Testis (tissue), 3 donors: Measurements from ENCODE around the gene WDR87. TPM values are rescaled to one million over a fixed set of nuclear protein-coding genes. Genes with fewer than 3 reads are reported as not detected.

Experiments used
- DNase-seq: peaks from one replicate; pipeline ENCODE4 v3.0.0-alpha.2; 2019
- H3K27ac ChIP-seq, 2 donors: fragments of 200-600 bp; sonication (generic); one replicate each; pipeline ENCODE4 v1.5.1; 2019
- H3K27me3 ChIP-seq: fragments of 200-600 bp; sonication (generic); one replicate; pipeline ENCODE4 v1.5.1; 2019
- H3K36me3 ChIP-seq: fragments of 200-600 bp; sonication (generic); one replicate; pipeline ENCODE4 v1.5.1; 2017; ENCODE audit warnings: low read depth; ENCODE audit errors: missing control alignments
- H3K4me1 ChIP-seq: fragments of 200-600 bp; sonication (generic); one replicate; pipeline ENCODE4 v1.5.1; 2019
- H3K4me3 ChIP-seq, 2 donors: fragments of 200-600 bp; sonication (generic); one replicate each; pipeline ENCODE4 v1.5.1; 2017 to 2019
- H3K9me3 ChIP-seq: fragments of 200-600 bp; sonication (generic); one replicate; pipeline ENCODE4 v1.5.1; 2017
- POLR2A ChIP-seq: fragments of 450-650 bp; IDR thresholded peaks from one replicate; pipeline ENCODE4 v1.6.1; 2017; ENCODE audit warnings: antibody characterized with exemption, mild to moderate bottlenecking, moderate library complexity
- WGBS, 2 donors: methylation state at CpG; one replicate each; pipeline ENCODE4 v1.1.5; 2018; 5-methylcytosine and 5-hydroxymethylcytosine counted together
- intact Hi-C: fragments of 100-400 bp; cut with DNase I; formaldehyde crosslinking; loops from one replicate; pipeline ENCODE4 v1.15.1; 2023; ENCODE audit warnings: low total_unique reads
- polyA plus RNA-seq: library from polyadenylated mRNA; stranded (reverse); fragments of 350-450 nt; fragmentation: Illumina TruSeq; extraction: RNeasy Lipid Tissue Mini Kit (QIAGEN cat#74804); gene quantifications from one replicate; pipeline ENCODE4 v1.2.3, GENCODE V29; 2014; ENCODE audit warnings: low read depth, low replicate concordance; ENCODE audit not compliant: insufficient read depth
- total RNA-seq, 2 donors: library from RNA; depleted of rRNA; stranded (reverse); fragments of >200 nt; gene quantifications; one replicate each; pipeline ENCODE4 v1.2.3, GENCODE V29; 2016
- TF ChIP-seq, protein P1 (sequence below), 3 experiments: fragments of 450-650 bp in 2 of 3; fragments of 200-600 bp in 1 of 3; sonication (generic) in 1 of 3; IDR thresholded peaks; one replicate each; pipeline ENCODE4 v1.5.1; 2016 to 2019; ENCODE audit warnings: antibody characterized with exemption in 3 of 3, mild to moderate bottlenecking in 2 of 3, moderate library complexity in 1 of 3

WDR87 gene
- total and polyA plus RNA-seq, 3 donors from 2014 or later: 12.1 to 22.0 (median 15.3) TPM

DNA sequence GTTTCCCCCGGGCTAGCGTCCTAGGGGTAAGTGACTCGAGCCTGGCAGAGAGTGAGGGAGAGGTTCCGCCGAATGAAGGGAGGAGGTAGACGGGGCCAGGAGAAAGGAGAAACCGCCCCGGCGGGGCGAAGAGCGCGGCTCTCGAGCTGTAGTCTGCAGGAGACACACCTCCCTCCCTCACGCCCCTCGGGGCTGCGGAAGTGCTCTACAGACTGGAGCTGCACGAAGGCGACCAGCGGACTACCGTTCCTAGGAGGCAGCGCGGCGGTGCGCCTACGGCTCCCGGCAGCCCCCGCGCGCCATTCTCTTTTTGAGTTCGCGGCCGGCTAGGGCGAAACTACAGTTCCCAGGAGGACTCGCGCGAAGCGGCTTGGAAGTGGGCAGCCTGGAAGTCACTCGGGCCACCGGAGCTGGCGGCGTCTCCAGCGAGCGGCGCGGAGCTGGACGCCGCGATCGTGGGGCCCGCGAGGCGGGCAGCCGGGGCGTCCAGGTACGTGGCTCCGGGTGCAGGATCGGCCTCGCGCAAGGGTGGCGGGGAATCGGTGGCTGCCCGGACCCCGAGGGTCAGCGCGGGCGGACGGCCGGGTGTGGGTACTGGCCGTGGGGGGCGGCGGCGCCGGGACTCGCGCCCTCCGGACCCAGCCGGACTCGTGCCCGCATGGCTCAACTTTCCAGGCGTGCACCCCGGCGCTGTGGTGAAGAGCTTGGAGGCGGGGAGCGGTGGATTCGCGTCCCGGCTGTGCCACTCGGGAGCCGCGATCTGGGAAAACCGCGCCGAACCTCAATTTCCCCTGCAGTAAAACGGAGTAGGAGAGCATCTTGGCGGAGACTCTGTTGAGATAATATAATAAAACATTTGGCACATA, 708 bp upstream of the WDR87 start, which contains the start of gene SIPA1L3:
TSS of gene SIPA1L3 (plus strand) at position 340 of the 866 bp plus-strand sequence. CDS start 174,358 bp downstream, outside the sequence.
- TF ChIP-seq, protein P1, sequence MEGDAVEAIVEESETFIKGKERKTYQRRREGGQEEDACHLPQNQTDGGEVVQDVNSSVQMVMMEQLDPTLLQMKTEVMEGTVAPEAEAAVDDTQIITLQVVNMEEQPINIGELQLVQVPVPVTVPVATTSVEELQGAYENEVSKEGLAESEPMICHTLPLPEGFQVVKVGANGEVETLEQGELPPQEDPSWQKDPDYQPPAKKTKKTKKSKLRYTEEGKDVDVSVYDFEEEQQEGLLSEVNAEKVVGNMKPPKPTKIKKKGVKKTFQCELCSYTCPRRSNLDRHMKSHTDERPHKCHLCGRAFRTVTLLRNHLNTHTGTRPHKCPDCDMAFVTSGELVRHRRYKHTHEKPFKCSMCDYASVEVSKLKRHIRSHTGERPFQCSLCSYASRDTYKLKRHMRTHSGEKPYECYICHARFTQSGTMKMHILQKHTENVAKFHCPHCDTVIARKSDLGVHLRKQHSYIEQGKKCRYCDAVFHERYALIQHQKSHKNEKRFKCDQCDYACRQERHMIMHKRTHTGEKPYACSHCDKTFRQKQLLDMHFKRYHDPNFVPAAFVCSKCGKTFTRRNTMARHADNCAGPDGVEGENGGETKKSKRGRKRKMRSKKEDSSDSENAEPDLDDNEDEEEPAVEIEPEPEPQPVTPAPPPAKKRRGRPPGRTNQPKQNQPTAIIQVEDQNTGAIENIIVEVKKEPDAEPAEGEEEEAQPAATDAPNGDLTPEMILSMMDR (IDR thresholded peaks at IDR 0.05): no peak
- TF ChIP-seq POLR2A: no peak
- peak within 1 kb of the TSS; percentile 60 to 70 for H3K27ac ChIP-seq
- peaks cover 3% of the 10 kb centered on the region for H3K4me1 ChIP-seq
- no peaks in the 10 kb centered on the region for H3K9me3 ChIP-seq
- no peaks in the 10 kb centered on the region for H3K36me3 ChIP-seq
- no peaks in the 10 kb centered on the region for H3K27me3 ChIP-seq
- peak; percentile 97 for DNase-seq
- WGBS, 2 donors: 0% methylated on average over 15 to 42 of the region's 95 CpGs
- H3K4me3 ChIP-seq: peak within 1 kb of the TSS; percentile 80 to 97
- intact Hi-C loops: loop anchor here (10.0 kb wide), 1 partner anchor 188 kb away; no protein-coding TSS in a partner anchor

- TF ChIP-seq, protein P1 (IDR thresholded peaks at IDR 0.05): no peak
- TF ChIP-seq POLR2A: no peak
- DNase-seq: no peak
- WGBS, 2 donors: 85 to 92% methylated on average over 2 of the region's 2 CpGs
- no peaks in the 10 kb centered on the region for H3K36me3 ChIP-seq
- H3K27ac ChIP-seq: no peak overlapping the region
- H3K4me1 ChIP-seq: peaks cover 3% of the 10 kb centered on the region
- no peak overlapping the region for H3K4me3 ChIP-seq
- no peaks in the 10 kb centered on the region for H3K9me3 ChIP-seq
- H3K27me3 ChIP-seq: no peaks in the 10 kb centered on the region
- intact Hi-C loops: loop anchor here (10.0 kb wide), 1 partner anchor 192 kb away; no protein-coding TSS in a partner anchor
These were observed 3.3 kb downstream of the WDR87 start for GRCh38 chr19:37903096-37903495.

- no peaks in the 10 kb centered on the region for H3K9me3 ChIP-seq
- no peaks in the 10 kb centered on the region for H3K36me3 ChIP-seq
- no peak for TF ChIP-seq POLR2A
- TF ChIP-seq, protein P1 (IDR thresholded peaks at IDR 0.05): peak; percentile 43 to 77 (median 67)
- 0 to 10% methylated on average over 4 of the region's 4 CpGs for WGBS, 2 donors
- intact Hi-C loops: loop anchor here (10.0 kb wide), 1 partner anchor 192 kb away; no protein-coding TSS in a partner anchor
- H3K4me3 ChIP-seq: no peak overlapping the region
- peak; percentile 91 for DNase-seq
- H3K27ac ChIP-seq: no peak overlapping the region
- H3K4me1 ChIP-seq: peaks cover under 1% of the 10 kb centered on the region
- H3K27me3 ChIP-seq: no peaks in the 10 kb centered on the region
These were observed 3.7 kb downstream of the WDR87 start for GRCh38 chr19:37902668-37903067.

- intact Hi-C loops: loop anchor here (10.0 kb wide), 1 partner anchor 195 kb away; no protein-coding TSS in a partner anchor
- H3K4me3 ChIP-seq: no peak overlapping the region
- 88 to 95% methylated on average over 2 of the region's 2 CpGs for WGBS, 2 donors
- H3K9me3 ChIP-seq: no peaks in the 10 kb centered on the region
- no peak for DNase-seq
- H3K36me3 ChIP-seq: no peaks in the 10 kb centered on the region
- TF ChIP-seq, protein P1 (IDR thresholded peaks at IDR 0.05): no peak
- no peak for TF ChIP-seq POLR2A
- H3K27me3 ChIP-seq: no peaks in the 10 kb centered on the region
- H3K4me1 ChIP-seq: no peaks in the 10 kb centered on the region
- no peak overlapping the region for H3K27ac ChIP-seq
These were observed 6.4 kb downstream of the WDR87 start for GRCh38 chr19:37899966-37900365.
